Measurements from ENCODE around the gene ICAM4. TPM values are rescaled to one million over a fixed set of nuclear protein-coding genes. Genes with fewer than 3 reads are reported as not detected.

ICAM4 gene
- total and polyA plus RNA-seq, 9 of the 15 experiments (the other 6 are each of a cell fraction or from before 2014, with no cell fraction given), result 14.1 to 86.1 (median 29.6) TPM

- no peak for TF ChIP-seq CBX1 (IDR thresholded peaks at IDR 0.05; ENCODE audit: low read depth)
- TF ChIP-seq SMARCA4 (IDR thresholded peaks at IDR 0.05), result no peak
- TF ChIP-seq YY1 (IDR thresholded peaks at IDR 0.05; ENCODE audit: borderline replicate concordance in 1 of 3, control insufficient read depth in 1 of 3, extremely low read depth in 1 of 3, insufficient read depth in 3 of 3, insufficient read length in 1 of 3, insufficient replicate concordance in 2 of 3, low read depth in 1 of 3, low read length in 2 of 3), result peak; percentile 79 to 98 (median 96)
- TF ChIP-seq CREB3L1 (IDR thresholded peaks at IDR 0.05; ENCODE audit: borderline replicate concordance, low read depth), result peak; percentile 95
- peak; percentile 29; the same call in 1 of the 2 replicates for TF ChIP-seq E2F3 (CRISPR knock-in tag; IDR thresholded peaks at IDR 0.05)
- peak; percentile 52; the same call in 1 of the 2 replicates for TF ChIP-seq FOXP1 (CRISPR knock-in tag; IDR thresholded peaks at IDR 0.05)
- TF ChIP-seq PURB (CRISPR knock-in tag; IDR thresholded peaks at IDR 0.05; ENCODE audit: low read depth), result no peak
- no peak for TF ChIP-seq ZZZ3 (IDR thresholded peaks at IDR 0.05)
- TF ChIP-seq FOXM1 (IDR thresholded peaks at IDR 0.05; ENCODE audit: low read depth), result peak; percentile 22; the same call in 1 of the 2 replicates
- 0 out of 2 replicates have a peak, but pooled peaks have one; percentile 28 for TF ChIP-seq FOXM1 (CRISPR knock-in tag; IDR thresholded peaks at IDR 0.05; ENCODE audit: low read depth)
- peak; percentile 97 for TF ChIP-seq RBFOX2 (IDR thresholded peaks at IDR 0.05; ENCODE audit: low read depth, low read length)
- TF ChIP-seq MGA (IDR thresholded peaks at IDR 0.05), result no peak
- TF ChIP-seq HNRNPL (IDR thresholded peaks at IDR 0.05; ENCODE audit: low read depth, low read length), result no peak
- no peak for TF ChIP-seq ZNF717 (CRISPR knock-in tag; IDR thresholded peaks at IDR 0.05)
- TF ChIP-seq TARDBP (IDR thresholded peaks at IDR 0.05), result 0 out of 2 replicates have a peak, but pooled peaks have one; percentile 35
These were observed 46.4 kb downstream of the ICAM4 start, which contains the start of gene RAVER1 (continued) for GRCh38 chr19:10332965-10333757.
